ENCODE data around the gene CD84.

DNA sequence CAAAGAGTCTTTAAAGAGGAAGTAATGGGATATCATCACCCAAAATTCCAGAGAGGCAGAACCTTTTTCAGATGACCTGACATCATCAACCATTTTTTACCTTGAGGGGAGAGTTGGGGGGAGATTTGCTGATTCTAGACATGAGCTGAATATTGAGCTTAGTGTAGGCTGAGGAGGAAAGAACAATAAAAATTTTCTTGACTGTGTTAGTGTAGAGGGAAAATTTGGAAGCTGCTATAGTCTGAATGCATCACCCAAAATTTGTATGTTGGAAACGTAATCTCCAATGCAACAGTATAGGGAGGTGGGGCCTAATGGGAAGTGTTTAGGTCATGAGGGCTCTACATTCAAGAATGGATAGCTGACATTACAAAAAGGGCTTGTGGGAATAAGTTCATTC, 17.8 kb upstream of the CD84 start:
- TF ChIP-seq, protein P1, sequence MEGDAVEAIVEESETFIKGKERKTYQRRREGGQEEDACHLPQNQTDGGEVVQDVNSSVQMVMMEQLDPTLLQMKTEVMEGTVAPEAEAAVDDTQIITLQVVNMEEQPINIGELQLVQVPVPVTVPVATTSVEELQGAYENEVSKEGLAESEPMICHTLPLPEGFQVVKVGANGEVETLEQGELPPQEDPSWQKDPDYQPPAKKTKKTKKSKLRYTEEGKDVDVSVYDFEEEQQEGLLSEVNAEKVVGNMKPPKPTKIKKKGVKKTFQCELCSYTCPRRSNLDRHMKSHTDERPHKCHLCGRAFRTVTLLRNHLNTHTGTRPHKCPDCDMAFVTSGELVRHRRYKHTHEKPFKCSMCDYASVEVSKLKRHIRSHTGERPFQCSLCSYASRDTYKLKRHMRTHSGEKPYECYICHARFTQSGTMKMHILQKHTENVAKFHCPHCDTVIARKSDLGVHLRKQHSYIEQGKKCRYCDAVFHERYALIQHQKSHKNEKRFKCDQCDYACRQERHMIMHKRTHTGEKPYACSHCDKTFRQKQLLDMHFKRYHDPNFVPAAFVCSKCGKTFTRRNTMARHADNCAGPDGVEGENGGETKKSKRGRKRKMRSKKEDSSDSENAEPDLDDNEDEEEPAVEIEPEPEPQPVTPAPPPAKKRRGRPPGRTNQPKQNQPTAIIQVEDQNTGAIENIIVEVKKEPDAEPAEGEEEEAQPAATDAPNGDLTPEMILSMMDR (IDR thresholded peaks at IDR 0.05): no peak
- TF ChIP-seq EZH2 (IDR thresholded peaks at IDR 0.05): no peak

Data from neural progenitor cell (in vitro differentiated cells).